Daoy (cell line): ENCODE data around the gene CTXN1. TPM values are rescaled to one million over a fixed set of nuclear protein-coding genes. Genes with fewer than 3 reads are reported as not detected.
A peak's percentile ranks its signal among the peaks of the same experiment; 100 is the strongest.
"Not testable (repeated sequence)": the region's sequence is repeated elsewhere in the genome, so short reads cannot be mapped to it uniquely, and the experiment has no call there.

ENCODE experiments used
- DNase-seq: peaks from one replicate; pipeline ENCODE4 v3.0.0-alpha.2; 2015; ENCODE audit warnings: low read depth
- total RNA-seq: library from RNA; depleted of rRNA; stranded (reverse); fragments of >200 nt; shearing (Covaris generic); gene quantifications from 2 replicates; pipeline ENCODE4 v1.2.3, GENCODE V29; 2014; rRNA removed

Gene CTXN1
- 1.2 and 3.8 TPM in 2 replicates for total RNA-seq

DNA sequence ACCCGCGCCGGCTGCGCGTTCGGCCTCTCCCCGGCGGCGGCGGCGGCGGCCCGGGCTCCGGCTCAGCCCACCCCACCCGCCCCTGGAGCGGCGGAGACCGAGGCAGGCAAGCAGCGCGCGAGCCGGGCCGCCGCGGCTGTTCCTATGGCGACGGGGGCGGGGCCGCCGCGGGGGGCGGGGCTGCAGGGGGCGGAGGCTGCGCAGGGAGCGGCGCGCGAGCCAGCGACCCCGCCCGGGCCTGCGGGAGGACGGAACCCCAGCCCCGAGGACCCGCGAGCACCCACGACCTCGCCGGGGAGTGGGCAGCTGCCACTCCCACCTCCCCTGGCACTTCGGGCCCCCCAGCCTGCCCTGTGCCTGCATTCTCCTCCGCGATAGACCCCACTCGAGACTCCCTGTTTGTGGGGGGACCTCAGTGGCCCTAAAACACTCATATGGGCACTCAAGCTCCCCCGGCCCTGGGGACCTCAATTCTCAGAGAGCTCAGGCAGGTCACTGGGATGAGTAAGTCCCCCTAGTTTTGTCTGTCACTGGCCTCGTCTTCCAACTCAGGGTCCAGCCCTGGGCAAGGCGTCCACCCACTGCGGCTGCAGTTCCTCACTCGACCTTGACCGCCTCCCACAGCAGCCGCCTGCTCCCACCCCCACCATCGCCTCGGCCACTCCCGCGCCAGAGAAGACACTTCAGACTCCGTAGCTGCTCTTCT, at the start of gene CTXN1:
TSS of gene CTXN1 (minus strand) at position 115 of the 706 bp plus-strand sequence. CDS start 597 bp downstream, outside the sequence.
- DNase-seq: peak; percentile 73

DNA sequence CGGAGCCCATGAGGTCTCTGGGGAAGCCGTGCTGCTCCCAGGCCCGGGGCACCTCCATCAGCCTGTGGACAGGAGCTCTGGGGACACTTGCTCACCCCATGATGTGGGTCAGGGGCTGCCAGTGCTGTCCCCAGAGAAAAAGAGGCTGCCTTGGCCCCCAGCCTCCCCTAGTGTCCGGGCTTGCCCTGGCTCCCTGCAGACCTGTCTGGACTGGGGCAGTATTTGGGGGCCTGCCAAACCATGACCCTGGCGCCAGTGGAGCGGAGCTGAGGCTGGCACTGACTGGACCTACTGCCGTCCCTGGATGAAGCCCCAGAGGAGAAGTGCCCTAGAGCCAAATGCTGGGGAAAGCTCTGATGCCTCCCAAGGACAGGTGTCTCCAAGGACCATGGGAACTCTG, 49.1 kb upstream of the CTXN1 start:
- no peak for DNase-seq

DNA sequence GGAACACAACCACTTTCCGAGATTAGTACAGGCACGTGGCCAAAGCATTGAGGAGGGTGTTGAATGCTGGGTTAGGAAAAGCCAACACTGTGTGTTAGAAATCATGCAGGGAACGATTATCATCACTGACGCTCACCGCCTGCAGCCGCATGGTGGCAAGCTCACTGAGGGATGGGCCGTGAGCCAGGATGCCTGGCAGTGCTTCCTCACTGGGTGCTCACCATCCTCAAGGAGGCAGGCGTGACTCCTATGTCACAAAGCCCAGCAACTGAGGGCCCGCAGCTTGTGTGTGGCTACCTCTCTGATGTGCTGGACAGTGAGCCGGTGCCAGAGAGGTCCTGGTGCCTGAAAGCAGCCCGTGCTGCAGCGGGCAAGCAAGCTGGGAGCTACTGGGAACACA, 47.9 kb upstream of the CTXN1 start:
- DNase-seq: no peak

DNA sequence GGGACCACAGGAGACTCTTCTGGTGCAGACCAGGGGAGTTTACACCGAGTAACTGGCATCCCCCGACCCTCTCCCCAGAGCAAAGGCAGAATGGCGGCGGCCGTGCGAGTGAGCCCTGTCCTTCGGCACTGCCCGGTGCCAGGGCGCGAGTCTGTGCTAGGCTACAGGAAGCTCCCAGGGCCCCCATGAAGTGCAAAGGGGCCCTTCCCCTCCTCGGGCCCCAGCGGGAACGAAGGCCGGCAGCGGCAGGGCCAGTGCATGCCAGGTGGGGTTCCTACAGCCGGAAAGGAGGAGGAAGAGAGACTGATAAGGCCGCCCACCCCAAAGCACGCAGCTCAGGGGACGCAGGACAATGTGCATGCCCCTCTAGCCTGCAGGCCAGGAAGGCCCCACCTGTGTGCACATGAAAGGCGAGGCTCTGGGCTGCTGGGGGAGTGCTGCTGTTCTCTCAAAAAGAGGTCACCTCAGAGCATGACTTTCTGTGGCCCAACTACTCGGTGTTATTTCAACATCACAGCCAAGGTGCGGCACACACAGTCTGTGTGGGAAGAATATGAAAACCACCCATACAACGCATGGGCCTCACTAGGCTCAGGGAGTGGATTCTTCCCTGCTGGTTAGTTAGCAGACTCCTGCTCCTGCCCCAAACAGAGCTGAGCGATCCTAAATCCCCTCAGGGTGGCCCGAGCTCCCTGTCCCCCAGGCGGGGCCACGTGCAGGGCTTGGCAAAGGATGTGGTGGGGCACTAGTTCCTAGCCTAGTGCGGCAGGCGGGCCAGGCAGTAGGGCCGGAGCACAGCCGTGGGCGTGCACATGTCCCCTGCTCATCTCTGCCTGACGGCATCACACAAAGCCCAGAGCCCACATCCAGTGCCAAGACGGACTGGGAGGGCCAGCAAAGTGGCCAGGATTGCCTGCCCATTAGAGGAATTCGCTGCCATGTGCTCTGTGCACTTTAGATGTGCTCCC, 45.9 kb upstream of the CTXN1 start:
- DNase-seq: no peak

DNA sequence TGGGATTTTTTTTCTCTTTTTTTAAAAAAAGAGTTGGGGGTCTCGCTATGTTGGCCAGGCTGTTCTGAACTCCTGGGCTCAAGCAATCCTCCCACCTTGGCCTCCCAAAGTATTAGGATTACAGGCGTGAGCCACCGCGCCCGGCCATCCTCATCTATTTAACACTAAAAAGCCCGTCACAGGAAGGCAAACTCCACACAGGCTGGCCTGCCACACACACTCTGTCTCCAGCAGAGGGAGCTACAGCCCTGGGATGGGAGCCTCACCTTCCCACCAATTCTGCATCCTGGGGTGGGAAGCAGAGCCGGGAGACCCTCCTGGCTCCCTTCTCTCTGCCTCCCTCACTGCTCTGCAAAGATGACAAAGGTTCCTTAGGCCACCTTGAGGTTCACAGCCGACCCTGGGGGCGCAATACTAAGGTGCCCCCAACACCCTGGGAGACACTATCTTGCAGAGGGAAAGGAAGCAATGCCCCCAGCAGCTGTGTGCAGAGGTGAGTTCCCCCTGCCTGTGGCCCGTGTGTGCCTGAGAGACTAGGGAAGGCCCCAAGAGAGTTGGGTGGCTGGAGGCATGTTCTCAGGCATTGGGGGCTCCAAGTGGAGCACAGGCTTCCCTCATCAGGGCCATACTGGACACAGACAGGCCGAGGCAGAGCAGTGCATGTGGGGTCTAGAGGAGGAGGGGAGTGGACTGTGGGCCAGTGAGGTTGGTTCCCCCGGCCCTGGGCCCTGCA, 44.9 kb upstream of the CTXN1 start:
- DNase-seq: peak; percentile 59

DNA sequence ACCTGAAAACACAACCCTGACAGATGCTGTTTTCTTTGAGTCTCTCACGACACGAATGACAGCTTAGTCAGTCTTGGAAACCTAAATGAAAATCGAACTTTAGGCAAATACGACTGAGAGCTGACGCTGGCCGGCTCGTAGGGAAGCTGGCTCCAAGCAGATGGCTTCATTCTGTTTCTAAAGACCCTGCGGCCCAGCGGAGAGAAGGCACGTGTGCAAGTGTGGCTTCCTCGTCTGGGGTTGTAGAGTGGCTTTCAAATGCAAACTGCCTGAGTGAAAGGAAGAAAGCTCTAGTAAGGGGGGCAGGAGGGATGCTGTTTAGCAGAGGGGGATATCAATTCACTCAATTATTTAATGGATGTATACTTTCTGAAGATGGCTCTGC, 43.6 kb upstream of the CTXN1 start:
- DNase-seq: no peak

DNA sequence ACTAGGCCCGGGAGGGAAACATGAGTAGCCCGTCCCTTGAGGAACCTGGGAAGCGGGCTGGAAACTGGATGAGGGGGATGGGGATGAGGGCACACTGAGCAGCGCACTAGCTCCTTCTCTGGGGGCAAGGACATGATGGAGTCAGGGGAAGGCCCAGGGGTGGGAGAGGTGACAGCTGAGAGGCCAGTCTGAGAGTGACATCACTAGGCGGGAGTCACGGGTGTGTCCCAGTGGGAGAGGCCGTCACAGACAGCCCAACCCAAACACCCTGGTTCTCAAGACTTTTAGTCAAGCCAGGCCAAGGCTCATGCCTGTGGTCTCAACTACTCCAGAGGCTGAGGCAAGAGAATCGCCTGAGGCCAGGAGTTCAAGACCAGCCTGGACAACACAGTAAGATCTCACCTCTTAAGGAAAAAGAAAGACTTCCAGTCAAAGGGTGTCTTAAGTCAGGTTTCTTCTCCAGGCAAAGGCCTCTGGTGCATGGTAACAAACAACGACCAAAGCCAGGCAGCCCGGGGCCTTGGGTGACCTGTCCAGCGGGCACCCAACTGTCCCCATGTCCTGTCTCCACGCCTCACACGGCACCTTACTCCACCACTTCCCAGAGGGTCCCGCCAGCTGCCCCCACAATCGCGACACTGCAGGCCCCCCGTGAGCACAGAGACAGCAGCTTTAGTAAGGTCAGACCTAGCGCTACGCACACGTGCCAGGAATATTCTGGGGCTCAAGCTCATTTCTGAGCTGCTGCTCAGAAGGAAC, 43.0 kb upstream of the CTXN1 start:
- DNase-seq: no peak

DNA sequence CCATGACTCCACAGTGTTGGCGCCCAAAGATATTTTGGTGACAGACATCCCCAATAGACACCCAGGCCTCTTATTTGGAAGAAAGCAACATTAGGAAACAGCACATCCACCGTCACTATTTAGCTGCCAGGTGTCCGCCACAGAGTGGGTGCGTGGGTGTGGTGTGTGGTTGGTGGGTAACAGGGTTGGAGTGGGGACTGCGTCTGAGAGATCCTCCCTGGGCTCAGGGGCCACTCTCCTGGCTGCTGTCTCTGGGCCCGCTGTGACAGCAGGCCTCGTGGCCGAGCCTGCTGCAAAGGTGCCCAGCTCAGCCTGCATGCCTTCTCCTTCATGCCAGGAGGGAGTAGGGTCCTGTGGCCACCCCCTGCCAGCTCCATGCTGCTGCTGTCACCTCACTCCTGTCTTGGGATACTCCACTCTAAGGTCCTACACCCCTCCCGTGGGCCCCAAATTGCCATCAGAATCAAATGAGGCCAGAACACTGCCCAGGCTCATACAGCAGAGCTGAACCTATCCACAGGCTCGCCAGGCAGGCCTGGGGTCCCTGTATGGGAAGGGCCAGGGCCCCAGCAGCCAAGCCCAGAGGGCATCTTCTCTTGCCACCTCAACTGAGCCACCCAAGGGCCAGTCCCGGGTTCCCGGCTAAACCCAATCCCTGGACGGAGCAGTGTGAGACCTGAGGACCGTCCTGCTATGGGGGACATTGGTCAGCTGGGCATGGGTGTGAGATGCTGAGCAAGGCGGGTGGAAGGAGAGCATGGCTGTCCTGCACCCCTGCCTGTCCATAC, 42.3 kb upstream of the CTXN1 start:
- no peak for DNase-seq

DNA sequence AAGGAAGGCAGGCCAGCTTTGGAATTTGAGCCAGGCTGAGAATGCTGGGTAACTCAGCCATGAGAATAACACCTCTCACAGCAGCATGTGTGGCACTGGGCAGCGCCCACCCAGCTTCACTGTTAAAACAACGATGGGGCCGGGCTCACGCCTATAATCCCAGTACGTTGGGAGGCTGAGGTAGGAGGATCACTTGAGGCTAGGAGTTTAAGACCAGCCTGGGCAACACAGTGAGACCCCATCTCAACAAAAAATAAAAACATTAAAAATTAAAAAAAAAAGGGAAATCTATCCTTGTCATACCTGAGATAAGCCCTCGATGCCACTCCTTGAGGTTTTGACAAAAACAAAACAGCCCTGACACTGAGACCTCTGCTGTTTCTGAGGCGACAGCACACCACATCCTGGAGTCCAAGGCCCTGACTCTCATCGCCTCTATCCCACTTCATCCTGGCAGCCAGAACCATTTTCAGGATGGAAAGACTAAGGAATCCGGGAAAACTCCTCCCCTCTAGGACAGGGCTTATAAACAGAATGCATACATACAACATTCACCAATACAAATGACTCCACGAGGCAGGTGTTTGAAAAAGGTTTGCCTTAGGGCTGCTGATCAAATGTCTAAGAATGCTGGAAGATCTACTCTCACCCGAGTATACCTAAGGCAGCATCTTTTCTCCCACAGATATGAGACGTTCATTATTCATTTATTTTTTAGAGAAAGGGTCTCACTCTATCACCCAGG, 40.2 kb upstream of the CTXN1 start:
- DNase-seq: no peak

DNA sequence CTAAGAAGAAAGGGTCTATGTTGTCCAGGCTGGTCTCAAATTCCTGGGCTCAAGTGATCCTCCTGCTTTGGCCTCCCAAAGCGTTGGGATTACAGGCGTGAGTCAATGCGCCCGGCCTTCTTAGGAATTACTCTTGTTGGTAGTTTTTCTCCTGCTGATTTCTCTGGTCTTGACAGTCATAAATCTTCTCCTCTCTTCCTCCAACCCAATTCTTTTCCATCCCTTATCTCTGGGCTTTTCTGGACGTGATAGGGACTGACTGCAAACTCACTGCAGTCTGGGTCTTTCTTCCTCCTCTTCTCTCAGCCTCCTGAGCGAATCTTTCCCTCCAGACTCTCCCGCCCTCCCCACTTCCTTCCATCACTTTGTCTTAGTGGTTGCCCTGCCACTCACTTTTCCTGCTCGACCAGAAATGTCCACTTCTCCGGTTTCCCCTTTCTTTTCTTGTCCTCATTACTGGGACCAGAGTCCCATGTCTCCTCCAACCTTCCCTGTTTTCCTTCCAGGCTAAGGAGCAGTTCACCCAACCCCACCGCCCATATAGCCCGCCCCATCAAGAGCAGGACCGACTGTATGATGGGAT, 39.4 kb upstream of the CTXN1 start:
- DNase-seq: no peak

DNA sequence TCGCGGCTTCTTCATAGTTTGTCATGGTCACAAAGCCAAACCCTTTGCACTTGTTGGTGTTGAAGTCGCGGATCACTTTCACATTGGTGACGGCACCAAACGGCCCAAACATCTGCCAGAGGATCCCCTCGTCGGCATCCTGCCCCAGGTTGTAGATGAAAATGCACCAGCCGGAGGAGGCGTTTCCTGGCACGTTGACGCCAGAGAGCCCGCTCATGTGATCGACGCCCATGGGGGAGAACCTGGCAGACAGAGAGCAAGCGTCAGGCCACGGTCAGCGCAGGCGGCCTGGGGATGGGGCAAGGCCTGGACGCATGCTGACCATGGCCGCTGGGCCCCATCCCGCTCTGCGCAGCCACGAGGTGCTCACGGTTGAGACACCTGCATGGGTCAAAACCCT, 37.6 kb upstream of the CTXN1 start:
- no peak for DNase-seq

DNA sequence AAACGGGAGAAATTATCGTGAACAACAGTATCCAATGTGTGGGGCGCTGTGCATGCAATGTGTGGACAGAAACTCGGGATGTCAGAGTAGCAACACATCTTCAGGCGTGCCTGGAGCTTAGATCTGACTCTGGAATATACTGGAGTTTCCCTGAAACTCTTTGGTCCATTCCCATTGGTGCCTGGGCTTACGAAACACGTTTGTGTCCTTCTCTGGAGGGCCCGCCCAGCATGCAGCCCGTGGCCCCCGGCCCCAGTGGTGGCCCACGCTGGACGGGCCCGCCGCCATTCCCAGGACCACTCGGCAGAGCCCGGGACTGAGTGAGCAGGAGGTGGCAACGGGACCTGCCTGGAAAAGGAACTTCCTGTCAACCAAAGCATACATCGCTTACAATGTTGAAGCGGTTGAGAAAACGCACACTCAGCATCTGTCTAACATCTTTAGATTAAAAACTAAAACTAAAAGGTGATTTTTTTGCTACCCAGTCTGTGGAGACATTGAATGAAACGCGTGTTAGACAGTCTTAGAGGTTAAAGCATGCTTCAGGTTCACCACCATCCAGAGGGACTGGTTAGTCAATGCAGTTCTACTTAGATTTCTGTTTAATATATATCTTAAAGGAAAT, 36.8 kb upstream of the CTXN1 start:
- no peak for DNase-seq

DNA sequence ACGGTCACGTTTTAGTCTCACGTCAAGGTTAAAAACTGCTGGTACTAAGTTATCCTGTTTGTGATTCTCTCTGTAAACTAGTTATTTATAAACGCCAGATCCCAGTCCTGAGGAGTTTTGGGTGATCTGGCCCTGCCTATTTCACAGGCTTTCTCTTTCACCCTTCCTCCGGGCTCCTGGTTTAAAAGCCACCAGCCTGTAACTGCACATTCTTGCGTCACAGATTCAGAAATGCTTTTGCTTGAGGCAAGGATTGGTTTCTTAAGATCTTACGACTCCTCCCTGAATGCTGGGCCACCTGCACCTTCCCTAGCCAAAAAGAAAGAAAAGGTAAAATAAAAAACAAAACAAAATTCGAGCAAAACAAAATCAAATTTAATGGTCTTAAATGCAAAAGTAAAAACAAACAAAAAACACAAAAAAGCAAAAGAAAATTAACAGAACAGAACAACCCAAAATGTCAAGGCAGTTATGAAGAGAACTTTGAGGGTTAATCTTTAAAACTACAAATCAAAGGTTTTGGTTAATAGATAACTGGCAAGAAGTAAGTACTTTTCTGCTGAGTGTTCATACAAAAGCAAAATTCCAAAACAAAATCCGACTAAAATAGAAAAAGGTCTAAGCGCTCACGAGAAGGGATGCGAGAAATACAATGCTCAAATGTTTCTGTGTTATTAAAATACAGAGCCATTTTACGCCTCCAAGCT, 36.1 kb upstream of the CTXN1 start:
- no peak for DNase-seq

DNA sequence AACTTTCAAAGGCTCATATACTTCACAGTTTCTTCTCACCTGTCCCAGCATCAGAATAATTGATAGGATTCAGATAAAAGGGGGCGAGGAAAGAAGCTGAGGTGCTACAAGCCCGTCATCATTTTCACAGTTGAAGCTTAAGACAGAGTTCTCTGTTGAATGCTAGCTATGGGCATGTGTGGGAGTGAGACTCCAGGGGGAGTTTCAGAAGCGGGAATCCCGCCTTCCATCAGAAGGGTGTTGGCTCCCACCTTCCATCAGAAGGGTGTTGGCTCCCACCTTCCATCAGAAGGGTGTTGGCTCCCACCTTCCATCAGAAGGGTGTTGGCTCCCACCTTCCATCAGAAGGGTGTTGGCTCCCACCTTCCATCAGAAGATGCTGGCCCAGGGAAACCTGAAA, 35.1 kb upstream of the CTXN1 start:
- not testable (repeated sequence) for DNase-seq

DNA sequence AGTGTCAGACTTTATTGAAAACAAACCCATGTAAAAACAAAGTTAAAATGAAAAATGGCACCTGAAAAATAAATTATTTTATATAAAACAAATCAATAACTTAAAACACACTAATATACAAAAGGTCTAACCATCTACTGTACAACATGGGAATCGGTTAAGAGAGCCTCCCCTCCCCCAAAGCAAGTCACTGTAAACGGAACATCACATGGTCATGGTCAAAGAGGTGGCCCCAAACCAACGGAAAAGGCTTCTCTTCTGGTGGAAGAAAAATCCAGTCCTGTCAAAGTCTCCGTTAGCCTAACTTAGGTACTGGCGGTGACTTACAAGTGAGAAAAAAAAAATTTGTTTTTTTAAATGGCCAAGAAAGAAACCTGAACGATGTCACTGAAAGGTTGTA, 33.3 kb upstream of the CTXN1 start:
- DNase-seq: no peak

DNA sequence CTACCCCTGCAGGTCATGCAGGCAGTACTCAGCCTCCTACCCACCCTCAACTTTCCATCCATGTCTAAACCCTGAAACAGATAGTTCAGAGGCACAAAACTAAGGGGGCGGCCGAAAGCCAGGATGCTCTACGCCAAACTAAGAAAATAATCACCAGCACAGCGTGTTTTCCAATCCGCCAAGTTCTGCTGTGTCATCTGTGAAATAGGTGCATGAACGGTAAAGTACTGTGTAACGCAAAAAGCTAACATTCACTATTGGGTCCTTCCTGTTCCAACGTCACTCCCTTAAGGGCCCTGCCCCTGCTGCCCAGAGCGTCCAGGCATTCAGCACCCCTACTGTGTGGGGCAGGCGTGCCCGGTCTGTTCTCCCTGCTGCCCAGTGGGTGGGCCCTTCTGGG, 29.8 kb upstream of the CTXN1 start:
- no peak for DNase-seq

DNA sequence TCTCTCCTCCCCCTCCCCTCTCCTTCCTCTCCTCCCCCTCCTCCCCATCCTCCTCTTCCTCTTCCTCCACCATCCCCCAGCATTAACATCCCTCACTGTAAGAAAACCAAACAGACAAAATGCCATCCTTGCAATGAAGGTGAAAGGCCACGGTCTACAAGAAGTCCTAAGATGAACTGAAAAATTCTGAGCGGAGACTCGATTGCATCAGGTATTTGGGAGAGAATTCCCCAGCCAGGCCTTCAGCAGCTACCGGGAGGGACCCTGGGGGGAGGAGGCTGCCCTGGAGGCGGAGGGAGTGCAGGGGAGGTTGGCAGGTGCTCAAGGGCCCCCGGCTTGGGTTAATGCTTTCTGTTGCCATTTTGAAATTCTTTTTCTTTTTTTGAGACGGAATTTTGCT, 27.6 kb upstream of the CTXN1 start:
- DNase-seq: no peak

DNA sequence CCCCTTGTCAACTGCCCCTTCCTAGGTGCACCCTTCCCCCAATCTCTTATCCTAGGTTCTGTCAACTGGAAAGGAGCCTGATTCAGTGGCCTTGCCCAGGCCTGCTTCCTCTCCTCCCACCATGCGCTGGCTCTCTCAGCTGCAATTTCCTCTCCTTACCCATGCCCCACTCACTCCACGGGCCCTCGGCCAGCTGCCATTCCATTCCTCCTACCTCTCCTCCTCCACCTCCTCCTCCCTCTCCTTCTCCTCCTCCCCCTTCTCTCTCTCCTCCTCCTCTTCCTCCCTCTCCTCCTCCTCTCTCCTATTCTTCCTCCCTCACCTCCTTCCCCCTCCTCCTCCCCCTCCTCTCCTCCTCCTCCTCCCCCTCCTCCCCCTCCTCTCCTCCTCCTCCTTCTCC, 27.1 kb upstream of the CTXN1 start:
- DNase-seq: peak; percentile 60

DNA sequence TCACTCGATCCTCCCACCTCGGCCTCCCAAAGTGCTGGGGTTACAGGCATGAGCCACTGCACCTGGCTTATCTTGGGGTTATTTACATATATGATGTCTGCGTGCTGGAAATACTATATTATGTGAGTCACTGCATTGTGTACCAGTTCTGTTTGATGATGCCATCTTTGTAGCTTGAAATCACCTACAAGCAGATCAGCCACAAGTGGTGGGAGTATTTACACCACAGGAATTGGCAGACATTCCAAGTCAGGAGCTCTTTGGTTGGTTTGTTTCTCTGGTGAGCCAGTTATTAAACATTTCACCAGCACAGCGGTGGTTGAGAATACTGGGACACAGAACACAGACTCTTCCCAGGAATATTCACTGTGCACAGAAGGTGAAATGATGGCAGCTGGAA, 22.0 kb upstream of the CTXN1 start:
- no peak for DNase-seq
